B cell (primary cell): ENCODE data around the gene SLC39A13. TPM values are rescaled to one million over a fixed set of nuclear protein-coding genes. Genes with fewer than 3 reads are reported as not detected.

Source experiments
- ATAC-seq: fragments of 200-7000 bp; cut with Tn5 transposase; one replicate; pipeline ENCODE4 v1.10.0; 2021; ENCODE audit warnings: low read depth, mild to moderate bottlenecking, moderate number of reproducible peaks, moderate library complexity
- CTCF ChIA-PET: fragments of 350-600 bp; sonication (Branson Sonifier 250); formaldehyde crosslinking; loops from one replicate; lab custom pipeline; 2021; ENCODE audit warnings: antibody characterized with exemption, inconsistent platforms; lab: Charles Lee
- POLR2A ChIA-PET: fragments of 350-600 bp; sonication (Branson Sonifier 250); formaldehyde crosslinking; loops from one replicate; lab custom pipeline; 2021; ENCODE audit warnings: antibody characterized with exemption; lab: Charles Lee
- DNase-seq: peaks from one replicate; pipeline ENCODE4 v3.0.0; 2013
- H2AFZ ChIP-seq: 2 replicates; pipeline ENCODE4 v1.6.1; 2012; ENCODE audit warnings: mild to moderate bottlenecking, low read depth, low read length; ENCODE audit not compliant: insufficient read depth, poor library complexity, severe bottlenecking
- H3K27ac ChIP-seq, 2 donors: 1 replicate in 1 of 2; 2 replicates in 1 of 2; pipeline ENCODE4 v1.5.1; 2012 to 2013; ENCODE audit warnings: low read length in 2 of 2, mild to moderate bottlenecking in 2 of 2, moderate library complexity in 1 of 2
- H3K27me3 ChIP-seq, 4 experiments: fragments of 200-600 bp in 1 of 4; sonication (generic) in 1 of 4; replicated peaks in 1 of 4; 1 replicate in 2 of 4; 2 replicates in 2 of 4; pipeline versions ENCODE4 v1.6.1 to v1.7.0; 2013 to 2016; ENCODE audit warnings: low read length in 3 of 4, mild to moderate bottlenecking in 2 of 4, mixed read lengths in 1 of 4, moderate library complexity in 1 of 4; ENCODE audit not compliant: insufficient read depth in 4 of 4, control insufficient read depth in 3 of 4; ENCODE audit errors: control extremely low read depth in 1 of 4
- H3K36me3 ChIP-seq, 2 experiments: replicated peaks in 1 of 2; 1 replicate in 1 of 2; 2 replicates in 1 of 2; pipeline versions ENCODE4 v1.6.1 to v1.7.1; 2013; ENCODE audit warnings: low read length in 1 of 2; ENCODE audit not compliant: insufficient read depth in 2 of 2, control insufficient read depth in 1 of 2; ENCODE audit errors: control extremely low read depth in 1 of 2, extremely low read depth in 1 of 2
- H3K4me1 ChIP-seq, 2 donors: fragments of 200-600 bp in 1 of 2; sonication (generic) in 1 of 2; 1 replicate in 1 of 2; 2 replicates in 1 of 2; pipeline versions ENCODE4 v1.5.1 to v1.6.1; 2013 to 2017; ENCODE audit warnings: low read length in 2 of 2; ENCODE audit not compliant: control insufficient read depth in 2 of 2, insufficient read depth in 2 of 2
- H3K4me2 ChIP-seq: replicated peaks from 2 replicates; pipeline ENCODE3; 2012; ENCODE audit warnings: mild to moderate bottlenecking, low read depth, low read length; ENCODE audit not compliant: poor library complexity, severe bottlenecking
- H3K4me3 ChIP-seq, 5 experiments: fragments of 200-600 bp in 1 of 5; sonication (generic) in 1 of 5; 1 replicate in 3 of 5; 2 replicates in 2 of 5; pipeline versions ENCODE4 v1.5.1 to v1.7.0; 2011 to 2016; ENCODE audit warnings: low read length in 4 of 5, mild to moderate bottlenecking in 4 of 5, low read depth in 2 of 5, control low read depth in 1 of 5, moderate library complexity in 1 of 5; ENCODE audit not compliant: insufficient read depth in 1 of 5; ENCODE audit errors: control extremely low read depth in 1 of 5, extremely low read depth in 1 of 5
- H3K79me2 ChIP-seq: fragments of 200-600 bp; sonication (generic); one replicate; pipeline ENCODE4 v1.6.0; 2016; ENCODE audit warnings: low read length; ENCODE audit not compliant: control insufficient read depth, insufficient read depth
- H3K9ac ChIP-seq: fragments of 200-600 bp; sonication (generic); 2 replicates; pipeline ENCODE4 v1.6.1; 2017; ENCODE audit warnings: mild to moderate bottlenecking, low read length, moderate library complexity
- H3K9me3 ChIP-seq, 3 donors: one replicate each; pipeline versions ENCODE4 v1.6.1 to v1.7.1; 2013; ENCODE audit warnings: low read length in 2 of 3; ENCODE audit not compliant: control insufficient read depth in 2 of 3, insufficient read depth in 1 of 3; ENCODE audit errors: control extremely low read depth in 1 of 3
- H4K20me1 ChIP-seq: 2 replicates; pipeline ENCODE4 v1.6.0; 2012; ENCODE audit warnings: mild to moderate bottlenecking, low read length; ENCODE audit not compliant: insufficient read depth, control insufficient read depth, poor library complexity, severe bottlenecking
- H3K27ac Mint-ChIP-seq: one replicate; pipeline ENCODE4 v1.8.0; 2021; ENCODE audit warnings: mixed read lengths
- H3K27me3 Mint-ChIP-seq: one replicate; pipeline ENCODE4 v1.8.0; 2021; ENCODE audit warnings: mixed read lengths
- H3K4me1 Mint-ChIP-seq: one replicate; pipeline ENCODE4 v1.8.0; 2021; ENCODE audit warnings: mixed read lengths
- H3K4me3 Mint-ChIP-seq: one replicate; pipeline ENCODE4 v1.8.0; 2021; ENCODE audit warnings: mixed read lengths
- H3K9me3 Mint-ChIP-seq: one replicate; pipeline ENCODE4 v1.8.0; 2022; ENCODE audit warnings: mixed read lengths; ENCODE audit not compliant: insufficient read depth
- EZH2 ChIP-seq: IDR thresholded peaks from 2 replicates; pipeline ENCODE4 v1.6.1; 2012; ENCODE audit warnings: borderline replicate concordance, low read depth, mild to moderate bottlenecking, moderate library complexity, low read length; ENCODE audit not compliant: insufficient read depth, poor library complexity, severe bottlenecking
- WGBS: methylation state at CpG from one replicate; pipeline ENCODE4 v1.1.5; 2013; ENCODE audit warnings: missing lambda C conversion rate; ENCODE audit not compliant: insufficient coverage; 5-methylcytosine and 5-hydroxymethylcytosine counted together
- intact Hi-C: fragments of 100-400 bp; cut with micrococcal nuclease; formaldehyde crosslinking; loops from one replicate; pipeline ENCODE4 v1.10.0; 2022
- polyA plus RNA-seq: library from polyadenylated mRNA; depleted of rRNA; stranded (reverse); fragments of >200 nt; gene quantifications from 2 replicates; pipeline ENCODE4 v1.2.3, GENCODE V29; 2012
- total RNA-seq, 2 donors: library from RNA; stranded (reverse); fragments of 120-200 nt in 1 of 2; gene quantifications; 1 replicate in 1 of 2; 2 replicates in 1 of 2; pipeline versions ENCODE4 v1.2.3 to v1.2.4, GENCODE V29; 2013 to 2022
- TF ChIP-seq, protein P1 (sequence below): fragments of 200-600 bp; IDR thresholded peaks from one replicate; pipeline ENCODE4 v1.8.0; 2022; ENCODE audit warnings: antibody characterized with exemption, mild to moderate bottlenecking

Gene SLC39A13
- total and polyA plus RNA-seq, 2 donors (not counting 1 experiment from before 2014, with no cell fraction given): 33.0 to 55.7 TPM

DNA sequence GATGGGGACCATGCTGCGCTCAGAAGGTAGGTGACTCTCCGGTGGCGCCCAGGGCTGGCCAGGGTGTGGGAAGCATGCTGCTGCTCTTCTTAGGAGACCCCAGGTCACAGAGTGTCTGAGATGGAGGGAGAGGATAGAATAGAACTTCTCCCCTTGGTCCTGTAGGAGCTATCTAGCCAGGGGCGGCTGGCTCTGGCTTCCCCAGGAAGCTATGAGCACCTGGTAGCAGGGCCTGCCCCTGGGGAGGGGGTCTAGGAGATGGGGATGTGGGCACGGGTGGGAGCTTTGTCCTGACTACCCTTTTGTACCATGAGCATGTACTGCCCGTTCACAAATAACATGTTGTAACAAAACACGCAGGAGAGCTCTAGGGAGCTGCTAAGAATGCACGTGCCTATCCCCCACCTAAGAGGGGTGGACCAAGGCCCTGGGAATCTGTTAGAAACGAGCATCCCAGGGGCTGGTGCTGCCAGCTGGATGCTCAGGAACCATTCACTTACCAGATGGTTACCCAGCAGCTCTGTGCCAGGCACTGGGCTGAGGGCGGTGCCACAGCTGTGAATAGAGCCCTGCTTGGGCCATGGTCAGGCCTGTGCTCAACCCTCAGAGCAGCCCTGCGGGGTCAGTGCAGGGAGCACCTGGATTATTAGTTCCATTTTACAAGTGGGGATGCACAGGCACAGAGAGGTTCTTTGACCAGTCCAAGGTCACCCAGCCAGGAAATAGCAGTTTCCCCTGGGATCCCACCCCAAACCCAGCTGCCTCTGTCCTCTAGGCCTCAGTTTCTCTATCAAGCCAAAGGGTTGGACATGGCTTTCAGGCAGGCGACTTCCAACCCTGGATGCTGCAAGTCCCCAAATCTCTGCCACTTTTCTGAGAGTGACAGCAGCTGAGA is 2.2 kb downstream of the SLC39A13 start:
- no peaks in the 10 kb centered on the region for H3K9me3 ChIP-seq

More for the DNA sequence above, 2.2 kb downstream of the SLC39A13 start:
- Histone ChIP-seq H3K27me3 (no peaks in the 10 kb centered on the region), H3K27ac (peak overlapping the region in 1 of 2 donors; percentile 30), H4K20me1 (no peaks in the 10 kb centered on the region), H3K4me1 (peaks cover 16 to 25% of the 10 kb centered on the region in 2 donors), H2AFZ (no peak overlapping the region), H3K79me2 (no peaks in the 10 kb centered on the region), H3K36me3 (peaks cover 0 to 17% of the 10 kb centered on the region in 2 experiments), H3K4me2 (no peak overlapping the region), H3K9ac (no peak overlapping the region), H3K4me3 (no peak overlapping the region)
- ChIA-PET CTCF (interaction anchor here (0.7 to 19.1 kb wide), 24 partner anchors 8 to 443 kb away, joined by 3 to 345 read pairs (median 10); partner anchors contain the start of genes ACP2, ARFGAP2, DDB2 and PSMC3), POLR2A (interaction anchor here (1.1 kb wide), 1 partner anchor 32 kb away, joined by 3 read pairs; the partner anchor contains the start of gene SPI1)
- DNase-seq (peak; percentile 25), ATAC-seq (no peak)
- no peaks in the 10 kb centered on the region for H3K9me3 Mint-ChIP-seq
- WGBS: 83% methylated on average over 12 of the region's 12 CpGs
- H3K27me3 Mint-ChIP-seq: no peaks in the 10 kb centered on the region
- peak overlapping the region; percentile 56 for H3K27ac Mint-ChIP-seq
- peak overlapping the region; percentile 53 for H3K4me3 Mint-ChIP-seq
- peaks cover 25% of the 10 kb centered on the region for H3K4me1 Mint-ChIP-seq
- TF ChIP-seq, protein P1, sequence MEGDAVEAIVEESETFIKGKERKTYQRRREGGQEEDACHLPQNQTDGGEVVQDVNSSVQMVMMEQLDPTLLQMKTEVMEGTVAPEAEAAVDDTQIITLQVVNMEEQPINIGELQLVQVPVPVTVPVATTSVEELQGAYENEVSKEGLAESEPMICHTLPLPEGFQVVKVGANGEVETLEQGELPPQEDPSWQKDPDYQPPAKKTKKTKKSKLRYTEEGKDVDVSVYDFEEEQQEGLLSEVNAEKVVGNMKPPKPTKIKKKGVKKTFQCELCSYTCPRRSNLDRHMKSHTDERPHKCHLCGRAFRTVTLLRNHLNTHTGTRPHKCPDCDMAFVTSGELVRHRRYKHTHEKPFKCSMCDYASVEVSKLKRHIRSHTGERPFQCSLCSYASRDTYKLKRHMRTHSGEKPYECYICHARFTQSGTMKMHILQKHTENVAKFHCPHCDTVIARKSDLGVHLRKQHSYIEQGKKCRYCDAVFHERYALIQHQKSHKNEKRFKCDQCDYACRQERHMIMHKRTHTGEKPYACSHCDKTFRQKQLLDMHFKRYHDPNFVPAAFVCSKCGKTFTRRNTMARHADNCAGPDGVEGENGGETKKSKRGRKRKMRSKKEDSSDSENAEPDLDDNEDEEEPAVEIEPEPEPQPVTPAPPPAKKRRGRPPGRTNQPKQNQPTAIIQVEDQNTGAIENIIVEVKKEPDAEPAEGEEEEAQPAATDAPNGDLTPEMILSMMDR: no peak
- TF ChIP-seq EZH2: no peak
- intact Hi-C loops: no loop called here
